MCF 10A (cell line): ENCODE results near the gene FRY. TPM values are rescaled to one million over a fixed set of nuclear protein-coding genes. Genes with fewer than 3 reads are reported as not detected.

Experiments used
- BruUV-seq: library from RNA; stranded (reverse); fragments of 400-500 nt; replicated peaks from 2 replicates; lab custom pipeline; 2021; lab: Mats Ljungman, UMichigan
- CTCF ChIA-PET: fragments of 300-600 bp; sonication (Branson Sonifier 250); formaldehyde crosslinking; extraction: SDS; loops from one replicate; lab custom pipeline; 2021; ENCODE audit warnings: antibody characterized with exemption, inconsistent platforms; lab: Yijun Ruan, JAX
- POLR2A ChIA-PET: fragments of 300-600, 350-650 bp; sonication (Branson Sonifier 250); formaldehyde crosslinking; extraction: SDS; loops from one replicate; lab custom pipeline; 2020; ENCODE audit warnings: antibody characterized with exemption, inconsistent platforms; lab: Yijun Ruan, JAX
- DNase-seq: peaks from one replicate; pipeline ENCODE4 v3.0.0-alpha.2; 2018; ENCODE audit not compliant: unreplicated experiment
- H3K27ac Mint-ChIP-seq: one replicate; pipeline ENCODE4 v1.8.0; 2022; ENCODE audit warnings: mild to moderate bottlenecking, low read depth, mixed read lengths; ENCODE audit not compliant: unreplicated experiment
- H3K27me3 Mint-ChIP-seq: one replicate; pipeline ENCODE4 v1.8.0; 2022; ENCODE audit warnings: mixed read lengths; ENCODE audit not compliant: insufficient read depth, unreplicated experiment
- H3K36me3 Mint-ChIP-seq: one replicate; pipeline ENCODE4 v1.8.0; 2022; ENCODE audit warnings: mild to moderate bottlenecking, moderate library complexity, mixed read lengths; ENCODE audit not compliant: insufficient read depth, unreplicated experiment
- H3K4me1 Mint-ChIP-seq: one replicate; pipeline ENCODE4 v1.8.0; 2022; ENCODE audit warnings: mixed read lengths; ENCODE audit not compliant: insufficient read depth, unreplicated experiment
- H3K4me3 Mint-ChIP-seq: one replicate; pipeline ENCODE4 v1.8.0; 2022; ENCODE audit warnings: mild to moderate bottlenecking, moderate library complexity, mixed read lengths; ENCODE audit not compliant: unreplicated experiment
- H3K9me3 Mint-ChIP-seq: one replicate; pipeline ENCODE4 v1.8.0; 2022; ENCODE audit warnings: mixed read lengths; ENCODE audit not compliant: unreplicated experiment
- CTCF ChIP-seq: fragments of 200-600 bp; IDR thresholded peaks from one replicate; pipeline ENCODE4 v1.8.0; 2022; ENCODE audit warnings: antibody characterized with exemption, mild to moderate bottlenecking; ENCODE audit not compliant: unreplicated experiment
- intact Hi-C: fragments of 100-400 bp; cut with micrococcal nuclease; formaldehyde crosslinking; loops from 2 replicates; pipeline ENCODE4 v1.14.1; 2022
- total RNA-seq: library from RNA; stranded (reverse); gene quantifications from 2 replicates; pipeline ENCODE4 v1.2.3, GENCODE V29; 2022

Gene FRY
- total RNA-seq, 1 experiment from 2014 or later = 8.9 TPM

- POLR2A ChIA-PET = interaction anchor here (0.7 kb wide), 1 partner anchor 239 kb away, joined by 5 read pairs; no protein-coding TSS in a partner anchor
- no peak for DNase-seq
- CTCF ChIA-PET = no interaction called here
- Mint-ChIP-seq H3K27ac (no peak overlapping the region), H3K4me3 (no peak overlapping the region), H3K4me1 (peaks cover 7% of the 10 kb centered on the region), H3K27me3 (no peaks in the 10 kb centered on the region), H3K9me3 (no peaks in the 10 kb centered on the region), H3K36me3 (no peaks in the 10 kb centered on the region)
- BruUV-seq = no TSS peak
- no peak for TF ChIP-seq CTCF
- intact Hi-C loops = no loop called here
Measured at GRCh38 chr13:32142115-32142514, 110.5 kb downstream of the FRY start.

GRCh38 chr13:32142956-32143375, 111.4 kb downstream of the FRY start:
- ChIA-PET CTCF (interaction anchor here (0.7 kb wide), 1 partner anchor 765 kb away, joined by 3 read pairs; no protein-coding TSS in a partner anchor), POLR2A (no interaction called here)
- Mint-ChIP-seq H3K27ac (no peak overlapping the region), H3K36me3 (no peaks in the 10 kb centered on the region), H3K4me1 (peaks cover 7% of the 10 kb centered on the region), H3K9me3 (no peaks in the 10 kb centered on the region), H3K4me3 (no peak overlapping the region), H3K27me3 (no peaks in the 10 kb centered on the region)
- TF ChIP-seq CTCF = no peak
- DNase-seq = peak; percentile 49
- no TSS peak for BruUV-seq
- intact Hi-C loops = no loop called here

DNA sequence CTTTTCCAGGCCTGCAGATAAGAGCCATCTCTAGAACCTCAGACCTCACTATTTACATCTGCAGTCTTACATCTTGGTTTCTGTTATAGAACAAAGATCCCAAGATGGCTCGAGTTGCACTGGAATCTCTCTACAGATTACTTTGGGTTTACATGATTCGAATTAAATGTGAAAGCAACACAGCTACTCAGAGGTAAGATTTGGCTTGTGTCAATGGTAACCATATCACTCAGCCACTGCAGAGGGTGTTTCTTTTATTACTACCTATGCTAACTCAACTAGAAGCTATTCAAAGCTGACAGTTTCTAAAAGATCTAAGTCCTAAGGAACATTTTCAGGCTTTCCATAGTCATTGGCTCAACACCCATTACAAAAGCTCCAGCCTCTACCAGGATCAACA, 115.6 kb downstream of the FRY start:
- H3K27me3 Mint-ChIP-seq = no peaks in the 10 kb centered on the region
- no TSS peak for BruUV-seq
- H3K9me3 Mint-ChIP-seq = no peaks in the 10 kb centered on the region
- no peak for TF ChIP-seq CTCF
- intact Hi-C loops = no loop called here
- no peak for DNase-seq
- H3K27ac Mint-ChIP-seq = no peak overlapping the region
- peaks cover 7% of the 10 kb centered on the region for H3K4me1 Mint-ChIP-seq
- no peak overlapping the region for H3K4me3 Mint-ChIP-seq
- no peaks in the 10 kb centered on the region for H3K36me3 Mint-ChIP-seq
- ChIA-PET CTCF (interaction anchor here (0.6 kb wide), 1 partner anchor 99 kb away, joined by 5 read pairs; no protein-coding TSS in a partner anchor), POLR2A (interaction anchor here (0.6 kb wide), 1 partner anchor 171 kb away, joined by 4 read pairs; no protein-coding TSS in a partner anchor)

GRCh38 chr13:32147976-32148375, 116.4 kb downstream of the FRY start:
- Mint-ChIP-seq H3K4me3 (no peak overlapping the region), H3K27ac (no peak overlapping the region), H3K27me3 (no peaks in the 10 kb centered on the region), H3K36me3 (no peaks in the 10 kb centered on the region), H3K4me1 (peaks cover 6% of the 10 kb centered on the region), H3K9me3 (no peaks in the 10 kb centered on the region)
- no TSS peak for BruUV-seq
- ChIA-PET POLR2A (no interaction called here), CTCF (no interaction called here)
- TF ChIP-seq CTCF = no peak
- DNase-seq = no peak
- intact Hi-C loops = no loop called here
